GM12878 (cell line): ENCODE data around the gene HVCN1.

ENCODE experiments used
- CTCF ChIP-seq, 3 experiments: IDR thresholded peaks in 2 of 3; conservative IDR thresholded peaks in 1 of 3; 2 replicates each; pipeline ENCODE4 v1.5.1; 2011; ENCODE audit warnings: low read depth in 3 of 3, low read length in 3 of 3, mild to moderate bottlenecking in 3 of 3, control low read depth in 2 of 3, moderate library complexity in 2 of 3, inconsistent platforms in 1 of 3, mixed read lengths in 1 of 3; ENCODE audit not compliant: control insufficient read depth in 2 of 3, insufficient read depth in 1 of 3; ENCODE audit errors: extremely low read depth in 1 of 3
- EED ChIP-seq: sonication (generic); IDR thresholded peaks from 2 replicates; pipeline ENCODE4 v1.6.1; 2016; ENCODE audit warnings: antibody characterized with exemption, low read depth
- IKZF2 ChIP-seq, 2 experiments: fragments of 450-650 bp; IDR thresholded peaks; 2 replicates each; pipeline ENCODE4 v1.6.1; 2017; ENCODE audit warnings: mild to moderate bottlenecking in 2 of 2, moderate library complexity in 2 of 2
- PAX8 ChIP-seq: fragments of 450-650 bp; IDR thresholded peaks from 2 replicates; pipeline ENCODE4 v1.6.1; 2017; ENCODE audit warnings: mild to moderate bottlenecking, moderate library complexity
- POLR2AphosphoS5 ChIP-seq: IDR thresholded peaks from 2 replicates; pipeline ENCODE4 v1.6.1; 2011; ENCODE audit warnings: mild to moderate bottlenecking, low read length, inconsistent platforms

- TF ChIP-seq PAX8 (no peak), CTCF (IDR thresholded peaks at IDR 0.05 in 2 of 3, conservative IDR thresholded peaks at IDR 0.05 in 1 of 3; ENCODE audit: control insufficient read depth in 2 of 3, extremely low read depth in 1 of 3, insufficient read depth in 1 of 3, low read depth in 3 of 3, low read length in 3 of 3) (no peak), POLR2AphosphoS5 (no peak), EED (no peak), IKZF2 (IDR thresholded peaks at IDR 0.05) (no peak)
Observed at GRCh38 chr12:110686294-110686903, 2.5 kb downstream of the HVCN1 start.
